NCI-H1436 treated with DMSO at 0.1 percent for 48 hours (cell line): ENCODE measurements around the gene ELOVL5.
A peak's percentile ranks its signal among the peaks of the same experiment; 100 is the strongest.
"Not testable (repeated sequence)": the region's sequence is repeated elsewhere in the genome, so short reads cannot be mapped to it uniquely, and the experiment has no call there.

Experiments
- DNase-seq: peaks from one replicate; lab custom pipeline; 2025; lab: John Stamatoyannopoulos, UW

The ELOVL5 gene

GRCh38 chr6:53348371-53349208, at the start of gene ELOVL5:
TSS of gene ELOVL5 (minus strand) at chr6:53348950. CDS start at chr6:53295699, 53,251 bp downstream.
- DNase-seq, result peak; percentile 88

- DNase-seq, result no peak
Measured at GRCh38 chr6:53397283-53397682, 48.5 kb upstream of the ELOVL5 start.

GRCh38 chr6:53395986-53396385, 47.2 kb upstream of the ELOVL5 start:
- DNase-seq, result no peak

GRCh38 chr6:53394704-53395103, 46.0 kb upstream of the ELOVL5 start:
- no peak for DNase-seq

GRCh38 chr6:53391170-53391569, 42.4 kb upstream of the ELOVL5 start:
- no peak for DNase-seq

- DNase-seq, result no peak
Measured at GRCh38 chr6:53390010-53390409, 41.3 kb upstream of the ELOVL5 start.

- DNase-seq, result not testable (repeated sequence)
Measured at GRCh38 chr6:53388615-53389014, 39.9 kb upstream of the ELOVL5 start.

GRCh38 chr6:53382421-53382820, 33.7 kb upstream of the ELOVL5 start:
- no peak for DNase-seq

- DNase-seq, result no peak
Measured at GRCh38 chr6:53378208-53378607, 29.5 kb upstream of the ELOVL5 start.

GRCh38 chr6:53377793-53378192, 29.0 kb upstream of the ELOVL5 start:
- DNase-seq, result no peak

GRCh38 chr6:53377289-53377688, 28.5 kb upstream of the ELOVL5 start:
- DNase-seq, result no peak

GRCh38 chr6:53376661-53377226, 28.0 kb upstream of the ELOVL5 start:
- DNase-seq, result no peak

- no peak for DNase-seq
Measured at GRCh38 chr6:53375847-53376246, 27.1 kb upstream of the ELOVL5 start.

GRCh38 chr6:53373638-53374037, 24.9 kb upstream of the ELOVL5 start:
- no peak for DNase-seq

GRCh38 chr6:53369876-53370515, 21.2 kb upstream of the ELOVL5 start:
- no peak for DNase-seq

GRCh38 chr6:53369051-53369450, 20.3 kb upstream of the ELOVL5 start:
- DNase-seq, result no peak

GRCh38 chr6:53366128-53366641, 17.4 kb upstream of the ELOVL5 start:
- no peak for DNase-seq

GRCh38 chr6:53363341-53364079, 14.8 kb upstream of the ELOVL5 start:
- no peak for DNase-seq

GRCh38 chr6:53361549-53362031, 12.8 kb upstream of the ELOVL5 start:
- DNase-seq, result no peak

GRCh38 chr6:53360093-53360912, 11.6 kb upstream of the ELOVL5 start:
- no peak for DNase-seq

- peak; percentile 27 for DNase-seq
Measured at GRCh38 chr6:53359843-53360092, 11.0 kb upstream of the ELOVL5 start.
